Hematopoietic multipotent progenitor cell treated with erythropoietin and hydrocortisone succinate and interleukin-3 and kit ligand, for 17 days (in vitro differentiated cells): Measurements from ENCODE around the gene HIRA.

Experiments used
- DNase-seq: peaks from one replicate; pipeline ENCODE4 v3.0.0-alpha.2; 2015; ENCODE audit warnings: low spot score

Gene HIRA

GRCh38 chr22:19357270-19358105 is 74.0 kb downstream of the HIRA start:
- DNase-seq = no peak

DNA sequence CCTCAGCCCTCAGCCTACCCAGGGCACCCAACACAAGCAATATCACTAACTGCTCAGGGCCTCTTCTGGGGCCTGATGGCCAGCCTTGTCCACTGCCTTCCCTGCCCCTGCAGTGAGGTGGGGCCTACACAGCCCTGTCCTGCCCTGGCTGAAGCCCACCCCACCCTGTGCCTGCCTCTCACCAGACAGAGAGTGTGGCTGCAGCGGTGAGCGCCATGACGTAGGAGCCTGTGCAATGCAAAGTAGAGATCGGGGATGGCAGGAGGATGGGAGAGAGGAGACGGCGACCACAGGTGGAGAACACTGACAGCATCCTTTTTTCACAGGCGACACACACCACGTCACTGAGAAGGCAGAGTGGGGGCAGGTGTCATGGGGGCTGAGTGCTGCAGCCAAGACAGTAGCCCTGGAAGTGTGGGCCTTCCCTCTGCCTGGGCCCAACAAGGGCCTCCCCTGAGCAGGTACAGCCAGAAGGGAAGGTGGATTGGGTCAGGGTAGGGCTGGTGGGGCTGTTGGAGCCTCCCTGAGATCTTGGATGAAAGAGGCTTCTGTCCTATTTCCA is 74.7 kb downstream of the HIRA start:
- no peak for DNase-seq

GRCh38 chr22:19355413-19356157 is 75.9 kb downstream of the HIRA start:
- no peak for DNase-seq

- DNase-seq = no peak
Measured at GRCh38 chr22:19354201-19354600, 77.3 kb downstream of the HIRA start.

GRCh38 chr22:19353363-19354131 is 78.0 kb downstream of the HIRA start:
- no peak for DNase-seq

GRCh38 chr22:19352766-19353165 is 78.8 kb downstream of the HIRA start:
- DNase-seq = no peak

DNA sequence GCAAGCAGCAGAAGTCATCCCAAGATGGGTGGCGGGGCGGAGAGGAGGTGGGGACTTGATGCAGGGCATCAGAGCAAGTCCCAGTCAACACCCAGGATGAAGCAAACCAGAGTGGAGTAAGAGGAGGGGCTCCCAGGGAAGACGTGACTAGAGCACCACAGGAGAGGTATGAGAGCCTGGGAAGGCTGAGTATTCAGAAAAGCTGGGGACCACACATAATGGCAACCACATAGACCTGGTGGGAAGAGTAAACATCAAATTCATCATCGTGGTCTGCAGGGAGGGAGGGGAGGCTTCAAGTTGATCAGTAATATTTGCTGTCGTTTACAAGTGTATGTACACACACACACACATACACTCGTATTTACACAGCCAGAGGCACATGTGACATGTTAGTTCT is 79.3 kb downstream of the HIRA start:
- no peak for DNase-seq

DNA sequence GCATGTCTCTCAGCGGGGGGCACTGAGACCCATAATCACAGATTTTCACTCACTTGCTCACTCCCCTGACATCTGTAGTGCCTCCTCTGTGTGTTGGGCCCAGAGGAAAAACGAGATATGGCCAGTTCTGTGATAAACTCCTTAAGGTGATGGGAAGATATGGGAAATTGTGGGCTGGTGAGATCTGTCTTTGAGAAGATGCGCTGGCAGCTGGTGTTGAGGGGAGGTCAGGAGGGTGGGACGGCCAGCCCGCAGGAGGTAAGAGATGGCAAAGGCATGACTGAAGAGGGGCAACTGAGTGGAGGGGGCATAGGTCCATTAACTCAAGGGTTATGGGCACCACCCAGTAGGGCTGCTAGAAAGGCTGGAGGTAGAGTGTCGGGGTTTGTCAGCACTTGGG is 79.9 kb downstream of the HIRA start:
- DNase-seq = no peak

DNA sequence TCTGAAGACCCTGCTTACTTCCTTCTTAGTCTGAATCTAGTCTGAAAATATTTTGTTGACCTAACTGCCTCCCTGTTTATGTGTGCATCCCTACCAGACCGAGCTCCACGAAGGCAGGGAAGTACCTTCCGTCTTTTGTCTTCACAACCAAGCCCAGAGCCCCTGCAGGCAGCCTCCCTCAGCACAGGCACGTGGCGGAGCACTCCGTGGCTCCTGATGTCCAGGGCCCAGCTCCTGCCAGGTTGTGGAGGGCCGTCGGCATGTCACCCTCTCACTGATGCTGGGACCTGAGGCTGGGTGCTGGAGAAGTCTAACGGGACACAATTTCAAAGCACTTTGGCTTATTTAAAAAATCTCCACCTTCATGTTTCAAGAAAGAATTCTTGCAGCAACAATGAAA is 80.6 kb downstream of the HIRA start:
- no peak for DNase-seq

- DNase-seq = no peak
Measured at GRCh38 chr22:19350476-19350859, 81.1 kb downstream of the HIRA start.

DNA sequence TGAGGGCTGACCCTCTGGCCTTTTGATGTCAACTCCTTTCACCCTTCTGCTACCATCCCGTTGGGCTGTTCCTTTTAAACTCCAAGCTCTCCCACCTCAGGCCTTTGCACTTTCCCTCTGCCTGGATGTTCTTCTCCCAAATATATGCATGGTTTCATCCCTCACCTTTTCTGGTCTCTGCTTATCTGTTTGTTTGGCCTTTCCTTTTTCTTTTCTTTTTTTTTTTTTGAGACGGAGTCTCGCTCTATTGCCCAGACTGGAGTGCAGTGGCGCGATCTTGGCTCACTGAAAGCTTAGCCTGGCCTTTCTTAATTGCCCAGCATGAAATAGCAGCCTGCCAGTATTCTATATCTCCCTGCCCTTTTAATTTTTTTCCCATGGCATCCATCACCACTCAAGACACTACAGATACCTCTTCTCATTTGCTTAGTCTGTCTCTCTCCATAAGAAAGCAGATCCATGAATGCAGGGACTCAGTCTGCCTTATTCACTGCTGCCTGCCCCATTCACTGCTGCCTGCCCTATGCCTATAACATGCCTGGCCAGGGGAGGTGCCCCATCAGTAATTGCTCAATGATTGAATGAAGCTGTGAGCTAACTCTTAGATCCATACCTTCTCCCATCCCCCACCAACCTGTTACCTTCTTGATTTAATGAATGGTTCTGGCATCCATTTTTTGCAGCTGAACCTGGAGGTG is 81.6 kb downstream of the HIRA start:
- DNase-seq = no peak

DNA sequence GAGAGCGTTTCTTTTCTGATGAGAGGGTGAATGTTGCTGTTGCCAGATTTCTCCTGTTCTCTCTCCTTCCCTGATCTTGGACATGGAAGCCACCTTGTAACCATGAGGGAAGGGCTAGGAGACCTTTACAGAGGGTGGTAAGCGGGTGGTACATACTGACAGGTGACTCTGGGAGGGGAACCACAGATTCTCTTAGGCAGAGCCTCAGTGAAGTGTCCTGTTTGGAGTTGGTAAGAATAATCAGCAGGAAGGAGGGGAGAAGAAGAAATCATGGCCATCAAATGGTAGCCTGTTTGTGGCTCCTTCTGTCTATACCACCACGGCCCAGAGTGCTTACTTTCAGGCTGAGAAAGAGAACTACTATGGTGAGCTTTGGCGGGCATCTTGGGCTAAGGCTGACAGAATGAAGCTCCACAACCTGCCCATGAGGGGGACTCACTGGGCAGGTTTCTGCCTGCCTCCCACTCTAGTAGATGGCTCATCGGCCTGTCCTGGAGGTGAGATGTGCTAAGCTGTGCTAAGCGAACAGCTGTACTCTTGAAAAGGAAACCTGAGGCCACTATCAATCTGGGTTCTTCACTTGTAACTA is 84.8 kb downstream of the HIRA start:
- DNase-seq = no peak

DNA sequence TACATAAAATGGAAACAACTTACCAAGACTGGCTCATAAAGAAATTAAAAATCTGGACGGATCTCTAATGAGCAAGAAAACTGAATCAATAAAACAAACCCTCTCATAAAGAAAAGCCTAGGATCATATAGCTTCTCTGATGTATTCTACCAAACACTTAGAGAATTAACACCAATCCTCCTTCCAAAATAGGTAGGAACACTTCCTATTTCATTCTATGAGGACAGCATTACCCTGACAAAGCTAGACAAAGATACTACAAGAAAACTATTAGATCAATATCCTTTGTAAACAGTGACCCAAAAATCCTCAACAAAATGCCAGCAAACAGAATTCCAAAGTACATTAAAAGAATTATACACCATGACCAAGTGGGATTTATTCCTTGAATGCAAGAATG is 87.1 kb downstream of the HIRA start:
- no peak for DNase-seq

DNA sequence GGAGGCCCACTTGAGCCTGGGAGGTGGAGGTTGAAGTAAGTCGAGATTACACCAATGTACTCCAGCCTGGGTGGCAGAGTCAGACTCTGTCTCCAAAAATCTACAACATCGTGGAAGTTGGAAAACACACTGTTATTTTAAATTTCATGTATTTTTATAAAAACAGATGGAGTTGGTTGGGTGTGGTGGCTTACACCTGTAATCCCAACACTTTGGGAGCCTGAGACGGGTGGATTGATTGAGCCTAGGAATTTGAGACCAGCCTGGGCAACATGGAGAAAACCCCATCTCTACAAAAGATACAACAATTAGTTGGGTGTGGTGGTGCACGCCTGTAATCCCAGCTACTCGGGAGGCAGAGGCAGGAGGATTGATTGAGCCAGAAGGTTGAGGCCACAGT is 88.1 kb downstream of the HIRA start:
- no peak for DNase-seq

GRCh38 chr22:19341500-19341899 is 90.0 kb downstream of the HIRA start:
- no peak for DNase-seq

DNA sequence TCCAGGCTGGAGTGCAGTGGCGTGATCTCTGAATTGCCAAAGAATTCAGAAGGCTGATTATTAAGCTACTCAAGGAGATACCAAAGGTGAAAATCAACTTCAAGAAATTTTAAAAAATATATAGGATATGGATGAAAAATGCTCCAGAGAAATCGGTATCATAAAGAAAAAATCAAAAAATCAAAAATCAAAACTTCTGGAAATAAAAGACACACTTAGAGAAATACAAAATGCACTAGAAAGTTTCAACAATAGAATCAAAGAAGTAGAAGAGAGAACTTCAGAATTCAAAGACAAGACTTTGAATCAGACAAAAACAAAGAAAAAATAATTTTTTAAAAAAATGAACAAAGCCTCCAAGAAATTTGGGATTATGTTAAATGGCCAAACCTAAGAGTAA is 94.4 kb downstream of the HIRA start:
- DNase-seq = no peak

GRCh38 chr22:19336133-19337075 is 95.1 kb downstream of the HIRA start:
- no peak for DNase-seq

GRCh38 chr22:19331975-19332374 is 99.6 kb downstream of the HIRA start:
- no peak for DNase-seq

- DNase-seq = no peak
Measured at GRCh38 chr22:19331474-19331873, 100.1 kb downstream of the HIRA start.

DNA sequence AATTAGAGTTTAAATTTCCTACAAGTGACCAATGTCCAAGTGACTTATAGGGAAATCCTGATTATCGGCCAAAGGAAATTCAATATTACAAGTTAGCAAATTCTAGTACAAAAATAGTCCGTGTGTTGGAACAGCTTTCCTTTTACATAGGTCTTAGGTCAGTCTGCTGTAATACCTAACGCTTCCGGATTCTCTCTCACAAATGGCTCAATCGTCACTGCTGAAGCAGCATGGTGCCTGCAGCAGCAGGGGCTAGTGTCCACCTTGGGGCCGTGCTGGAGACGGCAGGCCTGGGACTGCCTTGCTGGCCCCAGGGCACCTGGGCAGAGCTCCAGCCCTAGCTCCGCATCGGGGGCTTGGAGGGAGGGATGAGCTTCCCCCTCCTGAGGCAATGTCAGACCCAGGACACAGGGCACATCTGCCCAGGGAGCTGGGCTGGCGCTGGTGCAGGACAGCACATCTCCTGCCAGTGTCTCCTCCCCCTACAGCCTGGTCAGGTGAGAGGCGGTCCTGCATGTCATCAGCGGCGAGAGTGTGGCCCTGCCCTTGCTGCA is 100.6 kb downstream of the HIRA start:
- no peak for DNase-seq
